ENCODE measurements around the gene CHN2. TPM values are rescaled to one million over a fixed set of nuclear protein-coding genes. Genes with fewer than 3 reads are reported as not detected.

Gene CHN2
- polyA plus RNA-seq, 1 of the 3 experiments (the other 2 are of a cell fraction) = 0.02 TPM

GRCh38 chr7:29375641-29376562 lies 181.3 kb downstream of the CHN2 start:
- TF ChIP-seq REST (IDR thresholded peaks at IDR 0.05; ENCODE audit: low read depth, low read length) (no peak), TCF12 (IDR thresholded peaks at IDR 0.05) (no peak), MEF2A (IDR thresholded peaks at IDR 0.05; ENCODE audit: borderline replicate concordance, low read depth) (no peak), SIN3A (IDR thresholded peaks at IDR 0.05; ENCODE audit: borderline replicate concordance, low read depth, low read length) (no peak), POLR2AphosphoS5 (IDR thresholded peaks at IDR 0.05; ENCODE audit: low read depth, low read length) (no peak), NRF1 (IDR thresholded peaks at IDR 0.05; ENCODE audit: low read depth, low read length) (no peak), YY1 (IDR thresholded peaks at IDR 0.05; ENCODE audit: low read depth) (no peak)
- Histone ChIP-seq H3K27ac (ENCODE audit: low read depth in 2 of 2, low read length in 1 of 2) (no peak overlapping the region), H3K9me2 (no peaks in the 10 kb centered on the region), H3K4me1 (ENCODE audit: control insufficient read depth in 1 of 2, insufficient read depth in 2 of 2, low read depth in 1 of 2, low read length in 1 of 2) (peaks cover 0 to 11% of the 10 kb centered on the region in 2 experiments; a peak in 1 of 4 replicates), H3K79me2 (ENCODE audit: insufficient read depth) (no peaks in the 10 kb centered on the region), H3K9me3 (no peaks in the 10 kb centered on the region), H2AFZ (ENCODE audit: low read depth) (no peak overlapping the region), H3K36me3 (replicated peaks in 1 of 2; ENCODE audit: control insufficient read depth in 1 of 2, insufficient read depth in 2 of 2, low read length in 1 of 2) (no peaks in the 10 kb centered on the region), H3K4me3 (ENCODE audit: low read depth in 2 of 2, low read length in 1 of 2) (no peak overlapping the region), H4K20me1 (ENCODE audit: insufficient read depth) (no peaks in the 10 kb centered on the region), H3K4me2 (no peak overlapping the region), H3K9ac (no peak overlapping the region), H3F3A (replicated peaks; ENCODE audit: insufficient read depth) (no peaks in the 10 kb centered on the region), H3K27me3 (ENCODE audit: insufficient read depth) (no peaks in the 10 kb centered on the region; the same call in 1 of the 2 replicates)
- ChIA-PET POLR2A (no interaction called here), CTCF (interaction anchor here (0.7 to 1.3 kb wide), 4 partner anchors 31 to 454 kb away, joined by 3 to 5 read pairs (median 4); no protein-coding TSS in a partner anchor)
- no peak for DNase-seq
- WGBS (ENCODE audit: low lambda C conversion rate) = 63% methylated on average over 7 of the region's 7 CpGs

GRCh38 chr7:29377718-29378117 lies 183.1 kb downstream of the CHN2 start:
- Histone ChIP-seq H3K27me3 (ENCODE audit: insufficient read depth) (no peaks in the 10 kb centered on the region; the same call in 1 of the 2 replicates), H3K4me3 (ENCODE audit: low read depth in 2 of 2, low read length in 1 of 2) (no peak overlapping the region), H3F3A (replicated peaks; ENCODE audit: insufficient read depth) (no peaks in the 10 kb centered on the region), H3K4me1 (ENCODE audit: control insufficient read depth in 1 of 2, insufficient read depth in 2 of 2, low read depth in 1 of 2, low read length in 1 of 2) (peaks cover 0 to 11% of the 10 kb centered on the region in 2 experiments; a peak in 1 of 4 replicates), H3K9ac (no peak overlapping the region), H3K9me2 (no peaks in the 10 kb centered on the region), H4K20me1 (ENCODE audit: insufficient read depth) (no peaks in the 10 kb centered on the region), H3K79me2 (ENCODE audit: insufficient read depth) (no peaks in the 10 kb centered on the region), H2AFZ (ENCODE audit: low read depth) (no peak overlapping the region), H3K27ac (ENCODE audit: low read depth in 2 of 2, low read length in 1 of 2) (no peak overlapping the region), H3K36me3 (replicated peaks in 1 of 2; ENCODE audit: control insufficient read depth in 1 of 2, insufficient read depth in 2 of 2, low read length in 1 of 2) (no peaks in the 10 kb centered on the region), H3K9me3 (no peaks in the 10 kb centered on the region), H3K4me2 (no peak overlapping the region)
- CTCF ChIA-PET = interaction anchor here (0.9 to 1.4 kb wide), 5 partner anchors 31 to 456 kb away, joined by 3 to 5 read pairs (median 3); no protein-coding TSS in a partner anchor
- POLR2A ChIA-PET = no interaction called here
- no peak for TF ChIP-seq TAF1 (IDR thresholded peaks at IDR 0.05; ENCODE audit: borderline replicate concordance, low read depth, low read length)
- WGBS (ENCODE audit: low lambda C conversion rate) = 76% methylated on average over 4 of the region's 4 CpGs
- no peak for DNase-seq
